ENCODE results near the gene PLCG1.

The PLCG1 gene

GRCh38 chr20:41145821-41146620, 8.7 kb downstream of the PLCG1 start:
- no peak for TF ChIP-seq MYC (IDR thresholded peaks at IDR 0.05; ENCODE audit: low read depth, low read length)
- no peak overlapping the region for H3K4me3 ChIP-seq (ENCODE audit: low read depth, low read length)
- DNase-seq (ENCODE audit: low read depth), result no peak

- no peak for DNase-seq (ENCODE audit: low read depth)
- H3K4me3 ChIP-seq (ENCODE audit: low read depth, low read length), result no peak overlapping the region
- TF ChIP-seq MAX (IDR thresholded peaks at IDR 0.05; ENCODE audit: low read depth, low read length) (no peak), MYC (IDR thresholded peaks at IDR 0.05; ENCODE audit: low read depth, low read length) (no peak), CTCF (IDR thresholded peaks at IDR 0.05; ENCODE audit: low read depth, low read length) (no peak), POLR2A (IDR thresholded peaks at IDR 0.05; ENCODE audit: extremely low read depth, insufficient read length) (no peak)
These were observed 10.4 kb downstream of the PLCG1 start for GRCh38 chr20:41147767-41148191.

- no peak overlapping the region for H3K4me3 ChIP-seq (ENCODE audit: low read depth, low read length)
- no peak for TF ChIP-seq MYC (IDR thresholded peaks at IDR 0.05; ENCODE audit: low read depth, low read length)
- no peak for TF ChIP-seq CTCF (IDR thresholded peaks at IDR 0.05; ENCODE audit: low read depth, low read length)
- no peak for DNase-seq (ENCODE audit: low read depth)
These were observed 11.6 kb downstream of the PLCG1 start for GRCh38 chr20:41148942-41149341.

- H3K4me3 ChIP-seq (ENCODE audit: low read depth, low read length), result no peak overlapping the region
- DNase-seq (ENCODE audit: low read depth), result peak; percentile 39
- TF ChIP-seq MAX (IDR thresholded peaks at IDR 0.05; ENCODE audit: low read depth, low read length), result no peak
- TF ChIP-seq POLR2A (IDR thresholded peaks at IDR 0.05; ENCODE audit: extremely low read depth, insufficient read length), result no peak
- TF ChIP-seq MYC (IDR thresholded peaks at IDR 0.05; ENCODE audit: low read depth, low read length), result no peak
- TF ChIP-seq CTCF (IDR thresholded peaks at IDR 0.05; ENCODE audit: low read depth, low read length), result no peak
These were observed 13.3 kb downstream of the PLCG1 start for GRCh38 chr20:41150664-41151063.

- H3K4me3 ChIP-seq (ENCODE audit: low read depth, low read length), result no peak overlapping the region
- DNase-seq (ENCODE audit: low read depth), result no peak
- TF ChIP-seq MAX (IDR thresholded peaks at IDR 0.05; ENCODE audit: low read depth, low read length) (no peak), MYC (IDR thresholded peaks at IDR 0.05; ENCODE audit: low read depth, low read length) (no peak)
These were observed 14.0 kb downstream of the PLCG1 start for GRCh38 chr20:41151134-41151869.

GRCh38 chr20:41152108-41152757, 14.9 kb downstream of the PLCG1 start:
- TF ChIP-seq MAX (IDR thresholded peaks at IDR 0.05; ENCODE audit: low read depth, low read length) (no peak), CTCF (IDR thresholded peaks at IDR 0.05; ENCODE audit: low read depth, low read length) (no peak), MYC (IDR thresholded peaks at IDR 0.05; ENCODE audit: low read depth, low read length) (no peak), POLR2A (IDR thresholded peaks at IDR 0.05; ENCODE audit: extremely low read depth, insufficient read length) (no peak)
- no peak for DNase-seq (ENCODE audit: low read depth)
- no peak overlapping the region for H3K4me3 ChIP-seq (ENCODE audit: low read depth, low read length)

Measured in NB4 (cell line).